Sigmoid colon (tissue), 7 donors: ENCODE measurements around the gene HPCAL1. TPM values are rescaled to one million over a fixed set of nuclear protein-coding genes. Genes with fewer than 3 reads are reported as not detected.

Experiments used
- DNase-seq: peaks from one replicate; pipeline ENCODE4 v3.0.0-alpha.2; 2019
- H3K27ac ChIP-seq, 4 donors: fragments of 200-600 bp; sonication (generic); one replicate each; pipeline ENCODE4 v1.5.1; 2016 to 2019; ENCODE audit warnings: mild to moderate bottlenecking in 1 of 4
- H3K27me3 ChIP-seq, 3 donors: fragments of 200-600 bp; sonication (generic); one replicate each; pipeline ENCODE4 v1.5.1; 2019; ENCODE audit warnings: mild to moderate bottlenecking in 1 of 3
- H3K36me3 ChIP-seq, 4 donors: fragments of 200-600 bp; sonication (generic); one replicate each; pipeline ENCODE4 v1.5.1; 2016 to 2019
- H3K4me1 ChIP-seq, 4 donors: fragments of 200-600 bp; sonication (generic); one replicate each; pipeline ENCODE4 v1.5.1; 2017 to 2019
- H3K4me3 ChIP-seq, 4 donors: fragments of 200-600 bp; sonication (generic); one replicate each; pipeline ENCODE4 v1.5.1; 2017 to 2019; ENCODE audit warnings: mild to moderate bottlenecking in 2 of 4, moderate library complexity in 1 of 4
- H3K9me3 ChIP-seq, 4 donors: fragments of 200-600 bp in 3 of 4; sonication (generic) in 3 of 4; one replicate each; pipeline versions ENCODE4 v1.5.1 to v1.6.1; 2013 to 2019
- CTCF ChIP-seq, 4 experiments: fragments of 450-650 bp in 3 of 4; fragments of 200-600 bp in 1 of 4; IDR thresholded peaks; one replicate each; pipeline ENCODE4 v1.5.1; 2016 to 2019; ENCODE audit warnings: antibody characterized with exemption in 4 of 4, mild to moderate bottlenecking in 3 of 4, moderate library complexity in 2 of 4
- EP300 ChIP-seq, 4 donors: sonication (generic); formaldehyde crosslinking; IDR thresholded peaks; one replicate each; pipeline ENCODE4 v1.6.1; 2017; ENCODE audit warnings: antibody characterized with exemption in 4 of 4
- POLR2A ChIP-seq, 2 donors: fragments of 450-650 bp; IDR thresholded peaks; one replicate each; pipeline ENCODE4 v1.6.1; 2016; ENCODE audit warnings: antibody characterized with exemption in 2 of 2, mild to moderate bottlenecking in 2 of 2, moderate library complexity in 2 of 2
- POLR2AphosphoS5 ChIP-seq, 4 donors: sonication (generic); formaldehyde crosslinking; IDR thresholded peaks; one replicate each; pipeline ENCODE4 v1.6.1; 2017; ENCODE audit warnings: antibody characterized with exemption in 4 of 4
- WGBS, 2 donors: extraction: QIAGEN DNeasy Blood & Tissue Kit; methylation state at CpG; one replicate each; pipeline ENCODE4 v1.1.7; 2013; 5-methylcytosine and 5-hydroxymethylcytosine counted together
- intact Hi-C: fragments of 100-400 bp; cut with DNase I; formaldehyde crosslinking; loops from one replicate; pipeline ENCODE4 v1.15.1; 2023
- polyA plus RNA-seq, 3 donors: library from polyadenylated mRNA; stranded (reverse); fragments of 200-250 nt; gene quantifications; one replicate each; pipeline ENCODE4 v1.2.3, GENCODE V29; 2013
- total RNA-seq, 4 donors: library from RNA; depleted of rRNA; stranded (reverse); fragments of >200 nt; gene quantifications; one replicate each; pipeline ENCODE4 v1.1.0, GENCODE V29; 2016
- donor health status: healthy with polysubstance abuse.
- donor health status: Bipolar disorder and iron deficiency.
- donor health status: healthy.

Gene HPCAL1
- total and polyA plus RNA-seq, 7 donors: 27.7 to 115 (median 46.0) TPM

DNA sequence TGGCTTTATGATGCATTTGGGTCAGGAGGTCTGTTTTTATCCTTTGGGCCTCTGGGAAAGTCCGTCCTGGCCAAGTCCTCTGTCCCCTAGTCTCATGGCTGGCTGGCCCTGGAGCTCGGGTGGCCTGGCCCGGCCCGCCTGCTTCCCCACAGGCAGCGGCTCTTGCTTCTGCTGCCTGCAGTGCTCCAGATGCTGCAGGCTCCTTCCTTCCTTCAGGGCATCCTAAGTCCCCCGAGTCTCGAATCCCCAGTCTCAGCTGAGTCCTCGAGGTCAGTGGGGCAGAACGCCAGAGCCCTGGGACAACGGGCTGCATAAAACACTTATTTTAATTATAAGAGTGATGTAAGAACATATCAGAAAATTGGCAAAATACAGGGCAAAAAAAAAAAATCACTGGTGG lies 71.2 kb downstream of the HPCAL1 start:
- no peaks in the 10 kb centered on the region for H3K9me3 ChIP-seq
- no peak for DNase-seq
- 80 to 95% methylated on average over 10 of the region's 10 CpGs for WGBS, 2 donors
- no peaks in the 10 kb centered on the region for H3K27me3 ChIP-seq
- no peak overlapping the region for H3K4me3 ChIP-seq
- TF ChIP-seq POLR2AphosphoS5 (IDR thresholded peaks at IDR 0.05) (no peak), CTCF (IDR thresholded peaks at IDR 0.05) (no peak), EP300 (IDR thresholded peaks at IDR 0.05) (no peak), POLR2A (IDR thresholded peaks at IDR 0.05) (no peak)
- no peak overlapping the region for H3K27ac ChIP-seq
- peaks cover 0 to 7% (median 0%) of the 10 kb centered on the region in 4 donors for H3K36me3 ChIP-seq
- H3K4me1 ChIP-seq: no peaks in the 10 kb centered on the region
- intact Hi-C loops: no loop called here

- no peak overlapping the region for H3K4me3 ChIP-seq
- no peak for TF ChIP-seq CTCF (IDR thresholded peaks at IDR 0.05)
- TF ChIP-seq EP300 (IDR thresholded peaks at IDR 0.05): no peak
- TF ChIP-seq POLR2A (IDR thresholded peaks at IDR 0.05): no peak
- TF ChIP-seq POLR2AphosphoS5 (IDR thresholded peaks at IDR 0.05): no peak
- H3K9me3 ChIP-seq: no peaks in the 10 kb centered on the region
- peaks cover 0 to 7% (median 0%) of the 10 kb centered on the region in 4 donors for H3K36me3 ChIP-seq
- DNase-seq: no peak
- WGBS, 2 donors: 92 to 94% methylated on average over 13 of the region's 13 CpGs
- H3K27me3 ChIP-seq: no peaks in the 10 kb centered on the region
- intact Hi-C loops: no loop called here
- H3K27ac ChIP-seq: no peak overlapping the region
- H3K4me1 ChIP-seq: no peaks in the 10 kb centered on the region
These were observed 71.7 kb downstream of the HPCAL1 start for GRCh38 chr2:10374362-10374943.

- Histone ChIP-seq H3K4me3 (no peak overlapping the region), H3K36me3 (peaks cover 0 to 7% (median 0%) of the 10 kb centered on the region in 4 donors), H3K27me3 (no peaks in the 10 kb centered on the region), H3K4me1 (peaks cover 0 to 9% (median 4%) of the 10 kb centered on the region in 4 donors), H3K9me3 (no peaks in the 10 kb centered on the region), H3K27ac (no peak overlapping the region)
- TF ChIP-seq POLR2AphosphoS5 (IDR thresholded peaks at IDR 0.05) (no peak), CTCF (IDR thresholded peaks at IDR 0.05) (no peak), POLR2A (IDR thresholded peaks at IDR 0.05) (no peak), EP300 (IDR thresholded peaks at IDR 0.05) (no peak)
- WGBS, 2 donors: 54 to 74% methylated on average over 9 of the region's 9 CpGs
- no peak for DNase-seq
- intact Hi-C loops: no loop called here
These were observed 73.0 kb downstream of the HPCAL1 start for GRCh38 chr2:10375570-10376281.

DNA sequence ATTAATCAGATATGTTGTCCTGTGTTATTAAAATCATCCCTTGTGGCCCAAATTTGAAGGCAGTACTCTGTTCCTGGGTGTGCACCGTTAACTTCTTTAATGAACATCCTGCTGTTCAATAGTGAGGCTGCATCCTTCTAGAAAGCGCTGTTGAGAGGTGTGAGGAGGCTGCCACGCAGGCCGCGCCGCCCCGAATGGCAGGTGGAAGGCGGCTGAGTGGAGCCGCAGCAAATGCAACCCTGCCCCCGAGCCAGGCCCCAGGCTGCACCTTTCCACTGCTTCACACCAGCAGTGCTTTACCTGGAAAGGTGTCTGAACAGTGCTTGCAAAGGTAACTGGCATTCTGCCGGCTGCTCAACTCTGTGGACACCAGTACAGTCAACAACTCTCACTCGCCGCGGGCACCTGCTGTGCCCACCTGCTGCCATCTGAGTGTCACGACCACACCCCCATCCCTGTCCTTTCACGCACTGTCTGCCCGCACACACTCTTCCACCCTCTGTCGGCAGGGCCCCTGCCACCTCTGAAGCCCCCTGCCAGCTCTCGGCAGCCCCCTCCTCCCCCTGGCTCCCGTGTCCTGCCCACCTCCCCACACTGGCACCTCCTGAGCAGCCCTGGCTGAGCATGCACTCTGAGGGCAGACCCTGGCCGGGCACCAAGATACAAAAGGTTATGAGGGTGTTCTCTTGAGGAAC lies 74.5 kb downstream of the HPCAL1 start:
- TF ChIP-seq POLR2A (IDR thresholded peaks at IDR 0.05) (no peak), EP300 (IDR thresholded peaks at IDR 0.05) (no peak), POLR2AphosphoS5 (IDR thresholded peaks at IDR 0.05) (no peak)
- 85 to 94% methylated on average over 21 of the region's 21 CpGs for WGBS, 2 donors
- no peak for DNase-seq
- H3K9me3 ChIP-seq: no peaks in the 10 kb centered on the region
- intact Hi-C loops: no loop called here
- H3K36me3 ChIP-seq: peaks cover 0 to 7% (median 0%) of the 10 kb centered on the region in 4 donors
- peaks cover 0 to 22% (median 10%) of the 10 kb centered on the region in 4 donors for H3K4me1 ChIP-seq
- H3K27me3 ChIP-seq: no peaks in the 10 kb centered on the region
- H3K4me3 ChIP-seq: no peak overlapping the region
- no peak overlapping the region for H3K27ac ChIP-seq

GRCh38 chr2:10377747-10378085 lies 75.0 kb downstream of the HPCAL1 start:
- intact Hi-C loops: no loop called here
- H3K36me3 ChIP-seq: peaks cover 0 to 7% (median 0%) of the 10 kb centered on the region in 4 donors
- no peak for DNase-seq
- no peak overlapping the region for H3K27ac ChIP-seq
- WGBS, 2 donors: 83 to 88% methylated on average over 12 of the region's 12 CpGs
- H3K27me3 ChIP-seq: no peaks in the 10 kb centered on the region
- H3K4me1 ChIP-seq: peaks cover 0 to 25% (median 11%) of the 10 kb centered on the region in 4 donors
- no peak overlapping the region for H3K4me3 ChIP-seq
- H3K9me3 ChIP-seq: no peaks in the 10 kb centered on the region
- TF ChIP-seq CTCF (IDR thresholded peaks at IDR 0.05) (no peak), POLR2AphosphoS5 (IDR thresholded peaks at IDR 0.05) (no peak), EP300 (IDR thresholded peaks at IDR 0.05) (no peak), POLR2A (IDR thresholded peaks at IDR 0.05) (no peak)
